H9 (cell line): Measurements from ENCODE around the gene MOCS3. TPM values are rescaled to one million over a fixed set of nuclear protein-coding genes. Genes with fewer than 3 reads are reported as not detected.

ENCODE experiments used
- DNase-seq: peaks from one replicate; pipeline ENCODE4 v3.0.0-alpha.2; 2017
- H2AFZ ChIP-seq: one replicate; pipeline ENCODE4 v1.6.1; 2013; ENCODE audit warnings: mild to moderate bottlenecking, low read length, control low read depth, moderate library complexity
- H2AK5ac ChIP-seq: 2 replicates; pipeline ENCODE4 v1.6.1; 2013; ENCODE audit warnings: low read length, control low read depth, mixed read lengths; ENCODE audit not compliant: insufficient read length
- H2BK120ac ChIP-seq: one replicate; pipeline ENCODE4 v1.6.1; 2013; ENCODE audit warnings: low read depth, mild to moderate bottlenecking, low read length, control low read depth, inconsistent platforms; ENCODE audit not compliant: poor library complexity, severe bottlenecking
- H2BK12ac ChIP-seq: 2 replicates; pipeline ENCODE4 v1.6.1; 2013; ENCODE audit warnings: low read length, control low read depth, mixed read lengths, low read depth; ENCODE audit not compliant: insufficient read length
- H2BK15ac ChIP-seq: 2 replicates; pipeline ENCODE4 v1.6.1; 2013; ENCODE audit warnings: low read depth, low read length, control low read depth
- H2BK20ac ChIP-seq: one replicate; pipeline ENCODE4 v1.6.1; 2013; ENCODE audit warnings: low read depth, mild to moderate bottlenecking, low read length, control low read depth, inconsistent platforms; ENCODE audit not compliant: poor library complexity, severe bottlenecking
- H2BK5ac ChIP-seq: 2 replicates; pipeline ENCODE4 v1.6.1; 2013; ENCODE audit warnings: low read length, control low read depth, mixed read lengths; ENCODE audit not compliant: insufficient read length
- H3K14ac ChIP-seq: 2 replicates; pipeline ENCODE4 v1.6.1; 2013; ENCODE audit warnings: low read length, control low read depth; ENCODE audit not compliant: insufficient read depth
- H3K18ac ChIP-seq: 2 replicates; pipeline ENCODE4 v1.6.1; 2013; ENCODE audit warnings: low read depth, mild to moderate bottlenecking, mixed read lengths, low read length, control low read depth; ENCODE audit not compliant: insufficient read length
- H3K23ac ChIP-seq: 2 replicates; pipeline ENCODE4 v1.6.1; 2013; ENCODE audit warnings: low read length, control low read depth, mixed read lengths, low read depth; ENCODE audit not compliant: insufficient read length
- H3K23me2 ChIP-seq: 2 replicates; pipeline ENCODE4 v1.6.1; 2013; ENCODE audit warnings: low read depth, mild to moderate bottlenecking, mixed read lengths, low read length, control low read depth; ENCODE audit not compliant: insufficient read length, poor library complexity, severe bottlenecking
- H3K27ac ChIP-seq: 2 replicates; pipeline ENCODE4 v1.5.1; 2013; ENCODE audit warnings: low read length, control low read depth, mixed read lengths, low read depth; ENCODE audit not compliant: insufficient read length
- H3K27me3 ChIP-seq: 2 replicates; pipeline ENCODE4 v1.6.1; 2013; ENCODE audit warnings: low read length, control low read depth, inconsistent platforms; ENCODE audit not compliant: insufficient read depth
- H3K4ac ChIP-seq: 2 replicates; pipeline ENCODE4 v1.6.1; 2013; ENCODE audit warnings: low read depth, mild to moderate bottlenecking, control low read depth, inconsistent platforms, low read length, moderate library complexity
- H3K4me1 ChIP-seq: 2 replicates; pipeline ENCODE4 v1.6.1; 2013; ENCODE audit warnings: low read length, control low read depth, inconsistent platforms; ENCODE audit not compliant: insufficient read depth
- H3K4me2 ChIP-seq: 2 replicates; pipeline ENCODE4 v1.6.1; 2013; ENCODE audit warnings: low read length, control low read depth, mixed read lengths; ENCODE audit not compliant: insufficient read length, insufficient read depth
- H3K56ac ChIP-seq: 2 replicates; pipeline ENCODE4 v1.6.1; 2013; ENCODE audit warnings: low read depth, mild to moderate bottlenecking, mixed read lengths, low read length, control low read depth; ENCODE audit not compliant: insufficient read length
- H3K79me1 ChIP-seq: 2 replicates; pipeline ENCODE4 v1.6.1; 2013; ENCODE audit warnings: low read depth, mild to moderate bottlenecking, moderate library complexity, low read length, control low read depth, inconsistent platforms; ENCODE audit not compliant: insufficient read depth, poor library complexity, severe bottlenecking
- H3K79me2 ChIP-seq: 2 replicates; pipeline ENCODE4 v1.6.1; 2013; ENCODE audit warnings: low read length, control low read depth, inconsistent platforms; ENCODE audit not compliant: insufficient read depth
- H3K9ac ChIP-seq: 2 replicates; pipeline ENCODE4 v1.6.1; 2013; ENCODE audit warnings: low read length, control low read depth, mixed read lengths; ENCODE audit not compliant: insufficient read length; ENCODE audit errors: extremely low read depth
- H3K9me3 ChIP-seq: one replicate; pipeline ENCODE4 v1.6.1; 2013; ENCODE audit warnings: low read depth, low read length, inconsistent platforms; ENCODE audit not compliant: control insufficient read depth
- H3T11ph ChIP-seq: one replicate; pipeline ENCODE4 v1.6.1; 2013; ENCODE audit warnings: mild to moderate bottlenecking, low read length, control low read depth, inconsistent platforms
- H4K20me1 ChIP-seq: one replicate; pipeline ENCODE4 v1.6.1; 2013; ENCODE audit not compliant: control insufficient read depth, insufficient read length, insufficient read depth
- H4K5ac ChIP-seq: 2 replicates; pipeline ENCODE4 v1.6.1; 2013; ENCODE audit warnings: low read depth, mild to moderate bottlenecking, mixed read lengths, low read length, control low read depth; ENCODE audit not compliant: insufficient read length
- H4K8ac ChIP-seq: replicated peaks from 2 replicates; pipeline ENCODE4 v1.6.1; 2013; ENCODE audit warnings: low read length, control low read depth, mixed read lengths, low read depth; ENCODE audit not compliant: insufficient read length
- H4K91ac ChIP-seq: 2 replicates; pipeline ENCODE4 v1.6.1; 2013; ENCODE audit warnings: low read depth, mild to moderate bottlenecking, moderate library complexity, mixed read lengths, low read length, control low read depth; ENCODE audit not compliant: insufficient read length
- H3K27ac Mint-ChIP-seq, 3 experiments: 2 replicates in 2 of 3; 3 replicates in 1 of 3; pipeline ENCODE4 v1.8.0; 2020 to 2021; ENCODE audit warnings: mixed read lengths in 3 of 3, mild to moderate bottlenecking in 1 of 3, moderate library complexity in 1 of 3
- H3K27me3 Mint-ChIP-seq: 2 replicates; pipeline ENCODE4 v1.8.0; 2021; ENCODE audit warnings: low read depth, mild to moderate bottlenecking, moderate library complexity, mixed read lengths
- H3K36me3 Mint-ChIP-seq, 3 experiments: 2 replicates in 2 of 3; 3 replicates in 1 of 3; pipeline ENCODE4 v1.8.0; 2020 to 2021; ENCODE audit warnings: low read depth in 3 of 3, mixed read lengths in 3 of 3; ENCODE audit not compliant: insufficient read depth in 1 of 3
- H3K4me1 Mint-ChIP-seq, 2 experiments: 2 replicates each; pipeline ENCODE4 v1.8.0; 2020; ENCODE audit warnings: mixed read lengths in 2 of 2
- H3K4me3 Mint-ChIP-seq, 2 experiments: 2 replicates in 1 of 2; 3 replicates in 1 of 2; pipeline ENCODE4 v1.8.0; 2020 to 2021; ENCODE audit warnings: mild to moderate bottlenecking in 2 of 2, mixed read lengths in 2 of 2, moderate library complexity in 1 of 2
- H3K9me3 Mint-ChIP-seq, 2 experiments: 2 replicates in 1 of 2; 3 replicates in 1 of 2; pipeline ENCODE4 v1.8.0; 2020; ENCODE audit warnings: mild to moderate bottlenecking in 2 of 2, mixed read lengths in 2 of 2, moderate library complexity in 1 of 2
- CTCF ChIP-seq: fragments of 200-600 bp; sonication (generic); conservative IDR thresholded peaks from 3 replicates; pipeline ENCODE4 v1.8.0; 2021; ENCODE audit warnings: antibody characterized with exemption, mild to moderate bottlenecking
- WGBS: extraction: QIAGEN DNeasy Blood & Tissue Kit; methylation state at CpG from one replicate; pipeline ENCODE4 v1.1.7; 2013; ENCODE audit warnings: missing lambda C conversion rate, low lambda C conversion rate, mixed read lengths; ENCODE audit not compliant: insufficient read length; ENCODE audit errors: extremely low coverage; 5-methylcytosine and 5-hydroxymethylcytosine counted together
- total RNA-seq: library from RNA; stranded (reverse); gene quantifications from 2 replicates; pipeline ENCODE4 v1.2.1, GENCODE V29; 2021

The MOCS3 gene
- total RNA-seq, 1 experiment from 2014 or later, result 9.0 TPM

DNA sequence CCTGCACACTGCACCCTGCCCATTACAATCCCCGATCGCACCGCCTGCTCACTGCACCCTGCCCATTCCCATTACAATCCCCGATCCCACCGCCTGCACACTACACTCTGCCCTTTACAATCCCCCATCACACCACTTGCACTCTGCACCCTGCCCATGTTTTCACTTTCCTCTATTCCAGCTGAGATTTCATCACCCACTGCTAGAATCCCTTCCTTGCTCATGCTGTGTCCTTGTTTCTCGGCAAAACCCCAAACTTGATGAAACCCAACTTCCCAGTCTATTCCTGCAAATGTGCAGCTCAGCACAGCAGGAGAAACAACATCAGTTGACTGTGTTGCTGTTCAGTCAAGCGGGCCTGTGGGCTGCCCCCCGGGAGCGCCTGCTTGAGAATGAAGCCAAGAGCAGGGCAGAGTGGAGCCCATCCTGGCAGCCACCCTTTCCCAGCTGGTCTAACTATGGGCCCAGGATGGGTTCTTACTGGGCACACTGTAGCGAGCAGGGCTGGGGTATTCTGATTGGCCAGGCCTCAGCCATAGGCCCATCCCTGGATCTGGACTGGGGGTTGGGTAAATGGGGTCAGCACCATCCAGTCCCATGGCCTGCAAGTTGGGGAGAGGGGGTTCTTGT lies 17.2 kb downstream of the MOCS3 start:
- no CpG with 5 or more reads among the region's 10 CpGs for WGBS
- peaks cover 13% of the 10 kb centered on the region for H3K27me3 Mint-ChIP-seq
- Histone ChIP-seq H3K4me1 (no peaks in the 10 kb centered on the region), H3K27ac (no peak overlapping the region), H3K9ac (no peak overlapping the region), H2BK12ac (no peak overlapping the region), H3K14ac (no peak overlapping the region), H3K56ac (no peak overlapping the region), H2AFZ (no peak overlapping the region), H2BK20ac (no peak overlapping the region), H3T11ph (no peak overlapping the region), H2AK5ac (no peak overlapping the region), H4K5ac (no peak overlapping the region), H3K9me3 (no peaks in the 10 kb centered on the region), H4K20me1 (no peaks in the 10 kb centered on the region), H4K91ac (no peak overlapping the region), H4K8ac (no peak overlapping the region), H3K4me2 (no peak overlapping the region), H3K27me3 (no peaks in the 10 kb centered on the region), H3K23me2 (no peaks in the 10 kb centered on the region), H3K79me1 (no peaks in the 10 kb centered on the region), H2BK5ac (no peak overlapping the region), H3K23ac (no peak overlapping the region), H3K4ac (no peak overlapping the region), H3K79me2 (no peaks in the 10 kb centered on the region), H2BK120ac (no peak overlapping the region), H2BK15ac (no peak overlapping the region), H3K18ac (no peak overlapping the region)
- no peak overlapping the region for H3K4me3 Mint-ChIP-seq
- 0 out of 5 replicates have a peak, but pooled peaks cover 0 to 2% of the 10 kb centered on the region in 2 experiments for H3K9me3 Mint-ChIP-seq
- TF ChIP-seq CTCF, result no peak
- no peak for DNase-seq
- no peaks in the 10 kb centered on the region for H3K36me3 Mint-ChIP-seq
- H3K27ac Mint-ChIP-seq, result no peak overlapping the region
- H3K4me1 Mint-ChIP-seq, result peaks cover 10 to 12% of the 10 kb centered on the region in 2 experiments
